RCC 7860 (cell line): Measurements from ENCODE around the gene RBM26.
"Not testable (repeated sequence)": the region's sequence is repeated elsewhere in the genome, so short reads cannot be mapped to it uniquely, and the experiment has no call there.

Experiments
- DNase-seq: peaks from one replicate; pipeline ENCODE4 v3.0.0-alpha.2; 2015; ENCODE audit warnings: low spot score
- FAIRE-seq: peaks from 2 replicates; lab custom pipeline; 2012; peaks lifted over from hg19 to GRCh38; lab: Jason Lieb, UNC

RBM26 gene

GRCh38 chr13:79389026-79389425, 17.0 kb downstream of the RBM26 start:
- DNase-seq = no peak
- FAIRE-seq = no peak

GRCh38 chr13:79387853-79388252, 18.2 kb downstream of the RBM26 start:
- FAIRE-seq = no peak

DNA sequence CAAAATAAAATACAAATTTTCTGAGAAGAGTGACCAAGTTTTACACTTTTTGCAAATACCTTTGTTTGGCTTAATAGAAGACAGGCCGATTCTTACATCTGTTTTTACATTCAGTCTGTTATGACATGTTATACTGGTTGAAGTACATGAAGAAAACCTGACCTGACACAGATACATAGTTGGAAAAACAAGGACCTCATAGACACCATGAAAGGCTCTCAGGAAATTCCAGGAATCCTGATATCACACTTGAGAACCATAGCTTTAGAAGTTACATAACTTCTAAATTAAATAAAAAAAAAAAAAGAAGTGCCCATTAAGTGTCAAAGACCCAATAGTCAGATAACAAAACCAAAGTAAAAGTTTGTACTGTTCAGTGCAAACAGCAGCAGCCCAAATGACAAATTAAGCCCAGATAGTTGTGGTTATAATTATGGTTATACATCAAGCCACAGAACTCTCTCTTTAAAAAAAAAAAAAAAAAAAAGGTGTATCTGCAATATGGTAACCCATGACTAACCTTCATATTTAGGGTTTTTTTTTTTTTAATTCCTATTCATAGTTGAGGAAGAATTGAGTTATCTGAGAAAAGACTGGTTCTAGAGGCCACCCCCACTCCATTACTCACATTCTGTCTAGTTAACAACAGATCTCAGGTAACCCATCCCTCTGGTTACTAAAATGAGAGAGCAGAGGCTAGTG, 19.8 kb downstream of the RBM26 start:
- DNase-seq (peak; percentile 21), FAIRE-seq (peak; percentile 72)

More at GRCh38 chr13:79387853-79388252, 18.2 kb downstream of the RBM26 start:
- DNase-seq = no peak

DNA sequence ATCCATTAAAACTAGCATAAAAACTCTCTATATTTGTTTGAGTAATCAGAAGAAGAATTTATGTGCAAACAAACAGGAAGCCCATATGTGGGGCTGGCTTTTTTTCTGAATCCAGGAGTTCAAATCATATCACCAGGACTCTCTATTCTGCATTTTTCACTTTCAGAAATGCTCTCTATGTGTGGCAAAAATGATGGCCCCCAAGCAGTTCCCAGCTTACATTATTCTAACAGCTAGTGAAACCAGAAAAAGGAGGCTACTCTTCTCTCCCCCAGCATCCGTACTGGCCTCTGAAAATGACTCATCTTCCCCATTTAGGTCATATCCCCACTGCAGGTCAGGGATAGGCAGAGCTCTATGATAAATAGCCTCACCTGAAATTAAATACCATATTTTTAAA, 20.4 kb downstream of the RBM26 start:
- DNase-seq (peak; percentile 17), FAIRE-seq (peak; percentile 58)

DNA sequence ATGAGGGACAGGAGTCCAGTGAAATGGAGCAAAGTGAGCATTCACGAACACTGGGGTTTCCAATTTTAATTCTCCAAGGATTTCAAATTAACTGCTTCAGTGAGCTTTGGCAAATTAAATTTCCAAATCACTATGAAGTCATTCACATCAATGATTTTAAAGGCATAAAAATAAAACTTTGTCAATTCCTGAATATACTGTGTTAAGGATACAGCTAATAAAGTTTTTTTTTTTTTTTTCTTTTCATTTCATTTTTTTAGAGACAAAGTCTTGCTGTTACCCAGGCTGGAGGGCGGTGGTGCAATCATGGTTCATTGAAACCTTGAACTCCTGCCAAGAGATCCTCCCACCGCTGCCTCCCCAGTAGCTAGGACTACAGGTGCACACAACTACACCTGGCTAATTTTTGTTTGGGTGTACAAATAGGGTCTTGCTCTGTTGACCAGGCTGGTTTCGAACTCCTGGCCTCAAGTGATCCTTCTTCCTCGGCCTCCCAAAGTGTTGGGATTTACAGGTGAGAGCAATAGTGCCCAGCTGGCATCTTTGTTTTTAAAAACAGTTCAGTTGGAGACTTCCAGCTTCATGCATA, 21.9 kb downstream of the RBM26 start:
- DNase-seq (no peak), FAIRE-seq (no peak)

GRCh38 chr13:79382545-79383275, 23.3 kb downstream of the RBM26 start:
- FAIRE-seq (no peak), DNase-seq (no peak)

DNA sequence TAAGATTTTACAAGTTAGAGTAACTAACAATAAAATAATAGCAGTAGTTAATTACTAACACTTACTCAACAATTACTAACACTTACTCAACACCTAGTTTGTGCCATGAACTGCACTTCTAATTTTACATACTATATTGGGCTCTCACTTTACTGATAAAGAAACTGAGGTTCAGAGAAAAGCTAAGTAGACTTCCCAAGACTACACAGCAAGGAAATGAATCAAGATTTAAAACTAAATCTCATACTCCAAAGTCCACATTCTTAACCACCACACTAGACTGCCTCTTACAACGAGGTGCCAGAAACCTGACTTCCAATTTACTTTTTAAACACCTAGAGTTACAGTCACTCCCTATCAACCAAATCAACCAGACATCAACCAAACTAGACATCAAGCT, 25.1 kb downstream of the RBM26 start:
- FAIRE-seq (peak; percentile 11), DNase-seq (peak; percentile 10)

GRCh38 chr13:79379274-79379673, 26.8 kb downstream of the RBM26 start:
- DNase-seq = no peak
- no peak for FAIRE-seq

GRCh38 chr13:79376843-79377242, 29.2 kb downstream of the RBM26 start:
- no peak for DNase-seq
- FAIRE-seq = no peak

GRCh38 chr13:79374578-79374977, 31.5 kb downstream of the RBM26 start:
- FAIRE-seq (no peak), DNase-seq (no peak)

DNA sequence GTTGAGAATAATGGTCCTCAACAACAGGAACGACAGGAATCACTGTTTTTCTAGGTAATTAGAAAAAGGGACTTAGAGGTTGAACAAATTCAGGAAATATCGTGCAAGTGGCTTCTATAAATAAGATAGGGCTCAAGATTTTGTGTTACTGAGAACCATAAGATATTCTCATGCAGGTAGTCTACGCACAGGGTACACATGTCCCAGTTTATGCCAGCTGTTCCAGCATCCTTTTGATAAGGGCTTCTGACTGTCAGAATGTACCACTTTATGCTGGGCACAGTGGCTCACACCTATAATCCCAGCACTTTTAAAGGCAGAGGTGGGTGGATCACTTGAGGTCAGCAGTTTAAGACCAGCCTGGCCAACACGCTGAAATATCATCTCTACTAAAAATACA, 32.1 kb downstream of the RBM26 start:
- DNase-seq (no peak), FAIRE-seq (no peak)

DNA sequence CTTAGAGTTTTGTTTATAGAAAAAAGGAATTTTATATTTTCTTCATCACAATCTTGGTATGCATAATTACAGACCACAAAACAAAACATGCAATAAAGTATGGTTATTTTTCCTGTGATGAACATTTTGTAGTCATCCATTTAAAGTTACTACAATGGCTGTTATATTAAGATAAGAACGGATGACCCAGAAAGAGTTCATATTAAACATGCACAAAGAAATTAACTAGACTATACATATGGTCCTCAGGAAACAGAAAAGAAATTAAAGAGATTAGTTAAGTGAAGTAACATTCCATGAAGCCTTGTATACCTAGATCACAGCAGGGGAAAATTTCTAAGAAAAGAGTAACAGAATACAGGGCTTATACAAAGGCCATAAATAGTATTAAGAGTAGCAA, 36.8 kb downstream of the RBM26 start:
- no peak for FAIRE-seq

GRCh38 chr13:79365981-79366380, 40.1 kb downstream of the RBM26 start:
- no peak for FAIRE-seq
- no peak for DNase-seq

More for the DNA sequence above, 36.8 kb downstream of the RBM26 start:
- DNase-seq = no peak

GRCh38 chr13:79361299-79361698, 44.8 kb downstream of the RBM26 start:
- no peak for DNase-seq
- FAIRE-seq = no peak

GRCh38 chr13:79360095-79360494, 46.0 kb downstream of the RBM26 start:
- FAIRE-seq = no peak
- no peak for DNase-seq

GRCh38 chr13:79359064-79359463, 47.0 kb downstream of the RBM26 start:
- no peak for DNase-seq
- FAIRE-seq = no peak

DNA sequence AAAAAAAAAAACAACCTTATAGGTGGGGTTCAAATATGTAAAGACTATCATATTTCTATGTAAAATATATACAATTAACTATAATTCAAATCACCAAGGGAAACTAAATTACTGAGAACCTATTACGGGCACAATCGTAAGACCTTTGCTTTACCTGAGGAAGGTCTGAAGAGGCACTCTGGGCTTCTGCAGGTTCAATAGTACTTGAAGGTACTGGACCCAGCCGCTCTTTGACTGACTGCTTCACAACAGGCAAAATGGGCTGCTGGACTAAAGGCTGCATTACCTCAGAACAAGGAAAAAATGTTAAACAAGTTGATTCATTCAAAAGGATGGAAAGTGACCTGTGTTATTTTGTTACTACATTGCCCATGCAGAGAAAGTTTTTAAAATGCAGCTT, 51.8 kb downstream of the RBM26 start:
- DNase-seq = no peak
- FAIRE-seq = no peak

GRCh38 chr13:79353693-79354092, 52.4 kb downstream of the RBM26 start:
- FAIRE-seq (no peak), DNase-seq (no peak)

GRCh38 chr13:79352107-79352506, 53.9 kb downstream of the RBM26 start:
- DNase-seq (no peak), FAIRE-seq (no peak)

DNA sequence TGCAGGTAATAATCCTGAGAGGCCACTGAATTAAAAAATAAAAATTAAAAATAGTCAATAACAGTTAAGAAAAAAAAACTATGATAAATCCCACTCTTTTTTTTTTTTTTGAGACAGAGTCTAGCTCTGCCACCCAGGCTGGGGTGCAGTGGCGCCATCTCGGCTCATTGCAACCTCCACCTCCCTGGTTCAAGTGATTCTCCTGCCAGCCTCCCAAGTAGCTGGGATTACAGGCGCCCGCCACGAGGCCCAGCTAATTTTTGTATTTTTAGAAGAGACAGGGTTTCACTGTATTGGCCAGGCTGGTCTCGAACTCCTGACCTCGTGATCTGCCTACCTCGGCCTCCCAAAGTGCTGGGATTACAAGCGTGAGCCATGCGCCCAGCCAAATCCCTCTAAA, 56.4 kb downstream of the RBM26 start:
- not testable (repeated sequence) for FAIRE-seq

GRCh38 chr13:79349011-79349410, 57.0 kb downstream of the RBM26 start:
- no peak for FAIRE-seq
- no peak for DNase-seq

More for the DNA sequence above, 56.4 kb downstream of the RBM26 start:
- not testable (repeated sequence) for DNase-seq
